PFSK-1 (cell line): ENCODE measurements around the gene PCDHGB1.

Experiments
- FOXP2 ChIP-seq: optimal IDR thresholded peaks from 2 replicates; pipeline ENCODE3; 2011; ENCODE audit warnings: borderline replicate concordance, control low read depth, inconsistent platforms; ENCODE audit not compliant: insufficient read depth; ENCODE audit errors: extremely low read length, extremely low read depth
- POLR2AphosphoS5 ChIP-seq: IDR thresholded peaks from 2 replicates; pipeline ENCODE4 v1.6.1; 2012; ENCODE audit warnings: low read depth, mild to moderate bottlenecking, control low read depth, low read length, moderate library complexity
- SIN3A ChIP-seq: IDR thresholded peaks from 2 replicates; pipeline ENCODE4 v1.6.1; 2012; ENCODE audit warnings: mild to moderate bottlenecking, low read length, moderate library complexity, borderline replicate concordance; ENCODE audit not compliant: insufficient read depth
- TAF1 ChIP-seq: IDR thresholded peaks from 2 replicates; pipeline ENCODE4 v1.6.1; 2012; ENCODE audit warnings: low read length, control low read depth, borderline replicate concordance; ENCODE audit not compliant: insufficient read depth
- TF ChIP-seq, protein P1 (sequence below), 2 experiments: IDR thresholded peaks; 2 replicates each; pipeline versions ENCODE4 v1.6.1 to v1.8.0; 2011 to 2012; ENCODE audit warnings: low read depth in 2 of 2, low read length in 2 of 2, control low read depth in 1 of 2, inconsistent platforms in 1 of 2, mild to moderate bottlenecking in 1 of 2, moderate library complexity in 1 of 2; ENCODE audit not compliant: insufficient read depth in 1 of 2

PCDHGB1 gene

DNA sequence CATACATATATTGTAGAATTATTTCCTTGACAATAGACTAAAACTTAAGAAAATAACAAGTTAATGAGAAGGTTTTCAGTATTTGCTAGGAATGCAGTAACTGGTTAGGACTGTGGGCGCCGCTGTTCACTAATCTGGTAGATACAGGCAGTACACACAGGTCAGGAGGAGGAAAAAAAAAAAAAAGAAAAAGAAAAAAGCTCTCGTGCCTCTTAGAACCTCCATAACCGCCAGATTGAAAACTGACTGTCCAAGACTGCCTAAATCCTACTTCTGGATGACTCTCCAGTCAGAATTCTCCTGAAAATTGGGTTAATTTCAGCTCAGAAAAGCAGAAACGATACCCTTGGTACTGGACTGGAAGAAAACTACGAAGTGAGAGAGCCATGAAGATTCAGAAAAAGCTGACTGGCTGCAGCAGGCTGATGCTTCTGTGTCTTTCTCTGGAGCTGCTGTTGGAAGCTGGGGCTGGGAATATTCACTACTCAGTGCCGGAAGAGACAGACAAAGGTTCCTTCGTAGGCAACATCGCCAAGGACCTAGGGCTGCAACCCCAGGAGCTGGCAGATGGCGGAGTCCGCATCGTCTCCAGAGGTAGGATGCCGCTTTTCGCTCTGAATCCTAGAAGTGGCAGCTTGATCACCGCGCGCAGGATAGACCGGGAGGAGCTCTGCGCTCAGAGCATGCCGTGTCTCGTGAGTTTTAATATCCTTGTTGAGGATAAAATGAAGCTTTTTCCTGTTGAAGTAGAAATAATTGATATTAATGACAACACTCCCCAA lies 19.4 kb upstream of the PCDHGB1 start, which contains the start of gene PCDHGA1:
Gene PCDHGA1 (plus strand): TSS at position 216 of the 782 bp plus-strand sequence.
- TF ChIP-seq, protein P1, sequence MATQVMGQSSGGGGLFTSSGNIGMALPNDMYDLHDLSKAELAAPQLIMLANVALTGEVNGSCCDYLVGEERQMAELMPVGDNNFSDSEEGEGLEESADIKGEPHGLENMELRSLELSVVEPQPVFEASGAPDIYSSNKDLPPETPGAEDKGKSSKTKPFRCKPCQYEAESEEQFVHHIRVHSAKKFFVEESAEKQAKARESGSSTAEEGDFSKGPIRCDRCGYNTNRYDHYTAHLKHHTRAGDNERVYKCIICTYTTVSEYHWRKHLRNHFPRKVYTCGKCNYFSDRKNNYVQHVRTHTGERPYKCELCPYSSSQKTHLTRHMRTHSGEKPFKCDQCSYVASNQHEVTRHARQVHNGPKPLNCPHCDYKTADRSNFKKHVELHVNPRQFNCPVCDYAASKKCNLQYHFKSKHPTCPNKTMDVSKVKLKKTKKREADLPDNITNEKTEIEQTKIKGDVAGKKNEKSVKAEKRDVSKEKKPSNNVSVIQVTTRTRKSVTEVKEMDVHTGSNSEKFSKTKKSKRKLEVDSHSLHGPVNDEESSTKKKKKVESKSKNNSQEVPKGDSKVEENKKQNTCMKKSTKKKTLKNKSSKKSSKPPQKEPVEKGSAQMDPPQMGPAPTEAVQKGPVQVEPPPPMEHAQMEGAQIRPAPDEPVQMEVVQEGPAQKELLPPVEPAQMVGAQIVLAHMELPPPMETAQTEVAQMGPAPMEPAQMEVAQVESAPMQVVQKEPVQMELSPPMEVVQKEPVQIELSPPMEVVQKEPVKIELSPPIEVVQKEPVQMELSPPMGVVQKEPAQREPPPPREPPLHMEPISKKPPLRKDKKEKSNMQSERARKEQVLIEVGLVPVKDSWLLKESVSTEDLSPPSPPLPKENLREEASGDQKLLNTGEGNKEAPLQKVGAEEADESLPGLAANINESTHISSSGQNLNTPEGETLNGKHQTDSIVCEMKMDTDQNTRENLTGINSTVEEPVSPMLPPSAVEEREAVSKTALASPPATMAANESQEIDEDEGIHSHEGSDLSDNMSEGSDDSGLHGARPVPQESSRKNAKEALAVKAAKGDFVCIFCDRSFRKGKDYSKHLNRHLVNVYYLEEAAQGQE (IDR thresholded peaks at IDR 0.05; ENCODE audit: insufficient read depth in 1 of 2, low read depth in 2 of 2, low read length in 2 of 2), result no peak
- TF ChIP-seq POLR2AphosphoS5 (no peak), TAF1 (no peak), SIN3A (no peak), FOXP2 (no peak)

DNA sequence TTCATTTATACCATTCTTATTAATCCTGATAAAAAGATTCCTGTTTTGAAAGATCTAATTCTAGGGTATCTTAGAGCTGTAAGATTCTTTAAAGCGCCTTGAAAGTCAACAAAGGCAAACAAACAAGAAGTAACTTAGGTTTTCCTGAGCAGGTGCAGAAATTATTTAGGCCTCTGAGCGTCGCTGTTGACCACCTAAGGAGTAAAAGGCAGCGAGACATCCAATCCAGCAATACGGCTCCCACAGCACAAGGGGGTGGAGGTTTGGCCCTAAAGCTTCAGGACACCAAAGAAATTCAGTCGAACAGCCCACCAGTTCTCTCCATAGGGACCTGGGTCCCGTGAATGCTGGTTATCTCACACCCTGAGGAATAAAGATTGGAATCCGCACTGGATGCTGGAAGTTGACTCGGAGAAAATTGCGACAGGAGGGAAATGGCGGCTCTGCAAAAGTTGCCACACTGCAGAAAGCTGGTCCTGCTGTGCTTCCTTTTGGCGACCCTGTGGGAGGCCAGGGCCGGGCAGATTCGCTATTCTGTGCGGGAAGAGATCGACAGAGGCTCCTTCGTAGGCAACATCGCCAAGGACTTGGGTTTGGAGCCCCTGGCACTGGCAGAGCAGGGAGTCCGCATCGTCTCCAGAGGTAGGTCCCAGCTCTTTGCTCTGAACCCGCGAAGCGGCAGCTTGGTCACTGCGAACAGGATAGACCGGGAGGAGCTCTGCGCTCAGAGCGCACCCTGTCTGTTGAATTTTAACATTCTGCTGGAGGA lies 11.2 kb upstream of the PCDHGB1 start, which contains the start of gene PCDHGA2:
Gene PCDHGA2 (plus strand): TSS at position 223 of the 769 bp plus-strand sequence.
- TF ChIP-seq TAF1 (no peak), POLR2AphosphoS5 (no peak), FOXP2 (no peak), SIN3A (no peak)
- TF ChIP-seq, protein P1 (IDR thresholded peaks at IDR 0.05; ENCODE audit: insufficient read depth in 1 of 2, low read depth in 2 of 2, low read length in 2 of 2), result no peak

DNA sequence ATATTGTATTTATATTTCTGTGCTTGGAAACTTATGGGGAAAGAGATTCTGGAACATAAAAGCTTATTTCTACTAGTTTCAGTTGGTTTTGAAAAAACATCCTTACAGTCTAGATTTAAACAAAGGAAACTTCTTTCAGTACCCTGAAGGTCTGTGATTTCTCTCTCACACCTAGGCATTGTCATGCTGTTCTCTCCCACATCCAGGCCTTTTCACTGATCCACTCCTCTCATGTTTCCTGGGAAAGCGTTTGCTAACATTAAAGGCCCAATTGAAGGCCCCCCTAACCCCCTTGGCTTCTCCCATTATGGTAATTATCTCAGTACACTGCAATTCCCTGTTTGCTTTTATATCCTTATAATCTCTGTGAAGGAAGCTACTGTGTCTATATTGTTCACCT lies 7.1 kb upstream of the PCDHGB1 start:
- TF ChIP-seq FOXP2, result no peak
- no peak for TF ChIP-seq POLR2AphosphoS5
- TF ChIP-seq TAF1, result no peak
- TF ChIP-seq, protein P1 (IDR thresholded peaks at IDR 0.05; ENCODE audit: insufficient read depth in 1 of 2, low read depth in 2 of 2, low read length in 2 of 2), result no peak
- no peak for TF ChIP-seq SIN3A

DNA sequence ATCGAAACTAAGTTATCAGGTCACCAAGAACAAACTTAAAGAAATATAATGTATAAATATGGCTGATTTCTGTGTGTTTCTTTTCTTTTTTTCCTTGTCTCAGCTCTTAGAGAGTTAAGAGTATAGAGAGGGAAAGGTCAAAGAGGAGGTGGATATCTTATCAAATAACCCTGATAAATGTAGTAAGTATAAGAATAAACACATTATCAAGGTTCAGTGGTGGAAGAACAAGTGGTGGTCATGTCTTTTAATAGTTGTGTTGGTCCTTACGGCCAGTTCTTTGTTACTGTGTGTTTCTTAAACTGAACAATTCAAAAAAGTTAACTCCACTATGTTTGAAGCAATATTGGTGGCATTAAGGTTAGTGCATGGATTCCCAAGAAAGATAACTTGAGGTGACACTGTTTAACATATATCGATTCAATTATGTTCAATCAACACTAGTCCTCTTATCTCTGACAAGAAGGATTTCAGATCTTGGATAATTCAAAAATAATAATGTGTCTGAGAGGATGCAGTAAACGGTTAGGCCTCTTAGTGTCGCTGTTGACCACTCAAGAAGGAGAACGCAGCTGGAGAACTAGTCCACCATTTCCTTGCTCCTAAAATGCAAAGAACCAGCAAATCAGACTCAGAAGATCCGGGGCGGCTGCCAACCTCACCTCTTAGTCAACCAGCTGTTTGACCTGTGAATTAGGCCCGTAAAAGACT lies 6.5 kb upstream of the PCDHGB1 start, which contains the start of gene PCDHGA3:
Gene PCDHGA3 (plus strand): TSS at position 588 of the 711 bp plus-strand sequence. CDS start 205 bp downstream, outside the sequence.
- TF ChIP-seq, protein P1 (IDR thresholded peaks at IDR 0.05; ENCODE audit: insufficient read depth in 1 of 2, low read depth in 2 of 2, low read length in 2 of 2), result no peak
- TF ChIP-seq TAF1, result no peak
- no peak for TF ChIP-seq FOXP2
- TF ChIP-seq SIN3A, result no peak
- TF ChIP-seq POLR2AphosphoS5, result no peak
